Activated CD4-positive, CD25-positive, alpha-beta regulatory T cell treated with anti-CD3 and anti-CD28 coated beads, Interleukin-2, amount 50 U/mL, for 24 hours (primary cell): Measurements from ENCODE around the gene KRT20.
A peak's percentile ranks its signal among the peaks of the same experiment; 100 is the strongest.
"Not testable (repeated sequence)": the region's sequence is repeated elsewhere in the genome, so short reads cannot be mapped to it uniquely, and the experiment has no call there.

Source experiments
- ATAC-seq, 2 donors: fragments of 150-1000 bp; cut with Tn5 transposase; one replicate each; pipeline ENCODE4 v1.10.0; 2021; ENCODE audit warnings: mild to moderate bottlenecking in 1 of 2, moderate library complexity in 1 of 2

KRT20 gene

DNA sequence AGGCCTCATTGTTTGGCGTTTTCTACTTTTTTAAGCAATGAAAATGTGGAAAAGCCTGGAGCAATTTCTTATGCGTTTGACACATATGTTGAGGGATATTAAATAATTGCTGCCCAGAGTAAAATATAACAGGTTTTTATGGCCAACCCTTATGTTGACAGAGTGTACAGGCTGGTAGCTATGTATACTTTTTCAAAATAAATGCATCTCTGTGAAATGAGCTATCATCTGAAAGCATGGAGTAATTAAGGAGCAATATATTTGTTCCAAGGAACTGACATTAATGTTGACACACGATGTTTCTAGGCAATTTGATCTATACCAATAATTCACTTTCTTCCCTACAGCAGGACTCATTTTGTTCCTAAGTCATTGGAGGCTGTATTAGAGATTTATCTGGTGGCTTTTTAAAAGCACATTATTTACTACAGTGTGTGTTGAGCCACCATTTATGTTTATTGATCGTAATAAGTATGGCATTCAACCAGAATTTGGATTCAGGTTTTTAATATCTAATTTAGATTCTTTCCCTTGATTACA is 11.9 kb upstream of the KRT20 start:
- ATAC-seq = no peak

DNA sequence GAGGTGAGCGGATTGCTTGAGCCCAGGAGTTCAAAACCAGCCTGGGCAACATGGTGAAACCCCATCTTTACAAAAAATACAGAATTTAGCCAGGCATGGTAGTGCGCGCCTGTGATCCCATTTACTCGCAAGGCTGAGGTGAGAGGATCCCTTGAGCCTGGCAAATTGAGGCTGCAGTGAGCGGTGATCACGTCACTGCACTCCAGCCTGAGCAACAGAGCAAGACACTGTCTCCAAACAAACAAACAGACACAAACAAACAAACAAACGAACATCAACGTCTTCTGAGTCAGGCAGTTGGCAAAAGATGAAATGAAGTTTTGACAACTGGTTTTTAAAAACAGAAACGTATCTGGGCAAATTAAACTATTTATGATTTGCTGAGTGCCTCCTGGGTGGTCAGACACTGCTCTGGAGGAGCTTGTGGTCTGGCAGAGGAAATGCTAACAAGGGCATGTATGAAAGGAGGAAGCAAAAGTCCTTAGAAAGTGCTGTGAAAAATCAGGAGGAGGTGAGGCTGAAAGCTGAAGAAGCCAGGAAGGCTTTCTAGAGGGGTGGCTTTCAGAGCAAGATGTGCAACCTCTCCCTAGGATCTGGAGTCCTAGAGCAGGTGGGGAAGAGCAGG is 10.2 kb upstream of the KRT20 start:
- ATAC-seq = no peak

DNA sequence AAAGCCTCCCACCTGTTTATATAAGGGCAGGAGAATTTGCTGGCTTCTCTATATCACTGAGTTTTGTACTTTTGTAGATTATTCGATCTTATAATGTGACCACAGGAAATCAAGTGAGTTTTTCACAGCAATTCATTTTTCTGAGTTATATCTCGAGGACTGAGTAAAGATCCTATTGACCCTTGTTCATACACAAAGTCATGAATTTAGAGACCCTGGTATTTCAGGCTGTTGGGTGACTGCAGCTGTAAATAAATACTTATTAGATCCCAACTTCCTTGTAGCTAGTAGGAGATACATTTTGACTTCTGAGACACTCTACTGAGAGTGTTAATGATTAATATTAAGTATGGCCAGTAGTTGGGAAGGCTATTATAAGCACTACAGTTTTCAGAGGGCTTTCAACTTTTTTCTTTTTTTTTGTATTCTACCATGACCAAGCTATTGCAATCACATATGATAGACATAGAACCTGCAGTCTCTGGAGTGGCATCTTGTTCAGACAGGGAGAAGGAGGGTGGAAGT is 3.2 kb upstream of the KRT20 start:
- ATAC-seq = no peak

DNA sequence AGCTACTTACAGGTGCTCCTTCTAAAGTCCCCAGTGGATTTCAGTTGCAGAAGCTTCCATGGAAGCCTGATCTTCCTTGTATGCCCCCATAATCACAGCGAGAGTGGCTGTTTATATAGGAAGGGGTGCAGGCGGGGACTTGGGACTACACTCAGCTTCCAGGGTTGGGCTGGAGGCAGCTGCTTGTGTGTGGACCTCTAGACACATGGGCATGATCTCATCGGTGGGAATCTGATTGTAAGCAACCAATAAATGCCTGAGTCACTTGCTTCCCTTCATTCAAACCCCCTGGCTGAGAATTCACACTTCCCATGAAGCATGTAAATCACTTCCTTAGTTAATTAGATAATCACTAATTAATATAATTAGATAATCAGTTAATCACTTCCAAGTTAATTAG is 1.0 kb upstream of the KRT20 start:
- ATAC-seq = no peak

DNA sequence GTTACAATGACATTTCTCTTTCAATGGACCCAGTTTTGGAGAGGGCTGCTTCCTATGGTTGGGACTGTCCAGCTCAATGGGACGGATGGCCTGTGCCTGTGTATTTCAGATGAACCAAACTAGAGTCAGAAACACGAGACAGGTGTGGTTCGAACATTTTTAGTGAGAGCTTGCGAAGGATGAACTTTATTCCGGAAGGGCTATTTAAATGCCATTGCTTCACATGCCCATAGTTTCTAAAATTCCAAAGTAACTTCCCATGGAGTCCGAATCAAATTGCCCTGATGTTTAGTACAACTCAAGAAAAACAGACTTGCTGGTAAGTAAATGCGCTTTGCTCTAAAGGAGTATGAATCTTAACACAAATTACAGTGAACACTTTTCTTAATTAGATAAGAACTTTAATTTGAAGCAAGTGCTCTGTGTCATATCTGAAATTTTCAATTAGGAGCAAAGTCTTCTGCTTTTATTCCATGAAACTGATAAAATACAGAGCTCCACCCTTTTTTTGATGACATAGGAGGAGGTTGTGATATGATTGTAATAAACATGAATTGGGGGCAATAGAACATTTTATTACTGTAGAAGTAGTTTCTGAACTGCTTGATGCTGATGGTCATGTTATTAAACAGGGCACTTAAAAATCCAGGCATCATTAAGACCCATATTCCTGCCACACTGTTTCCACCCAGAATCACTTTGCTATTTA is 1.3 kb downstream of the KRT20 start:
- ATAC-seq = no peak

DNA sequence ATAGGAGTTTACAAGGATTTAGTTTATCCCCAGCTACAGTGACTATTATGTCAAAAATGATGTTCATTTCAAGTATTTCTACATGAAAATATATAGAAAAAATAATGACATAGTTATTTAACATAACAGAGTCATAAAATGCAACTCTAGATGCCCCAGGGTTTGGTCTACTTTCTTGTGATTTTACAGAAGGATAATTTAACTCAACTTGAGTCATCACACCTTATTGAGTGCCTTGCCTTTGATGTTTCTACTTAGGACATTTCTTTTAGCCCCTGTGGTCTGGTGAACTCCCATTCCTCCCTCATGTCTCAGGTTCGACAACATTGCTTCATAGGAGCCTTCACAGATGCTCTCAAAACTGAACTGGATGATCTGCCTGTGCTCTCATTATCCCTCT is 2.0 kb downstream of the KRT20 start:
- ATAC-seq = no peak

DNA sequence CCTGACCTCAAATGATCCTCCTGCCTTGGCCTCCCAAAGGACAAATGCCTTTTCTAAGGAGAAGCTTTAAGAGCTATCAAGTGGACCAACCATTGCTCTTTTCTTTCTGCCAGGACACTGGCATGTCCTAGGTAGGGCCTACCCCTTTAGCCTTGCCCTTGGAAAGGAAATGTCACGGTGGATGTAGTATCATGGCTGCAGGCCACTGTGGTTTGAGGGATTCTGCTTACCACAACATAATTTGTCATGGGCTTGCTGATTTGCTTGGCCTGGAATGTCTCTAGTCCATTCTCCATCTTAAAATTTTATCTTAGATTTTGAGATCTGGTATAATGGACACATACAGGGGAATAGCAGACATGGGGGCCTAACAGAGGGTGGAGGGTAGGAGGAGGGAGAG is 6.0 kb downstream of the KRT20 start:
- ATAC-seq = no peak

DNA sequence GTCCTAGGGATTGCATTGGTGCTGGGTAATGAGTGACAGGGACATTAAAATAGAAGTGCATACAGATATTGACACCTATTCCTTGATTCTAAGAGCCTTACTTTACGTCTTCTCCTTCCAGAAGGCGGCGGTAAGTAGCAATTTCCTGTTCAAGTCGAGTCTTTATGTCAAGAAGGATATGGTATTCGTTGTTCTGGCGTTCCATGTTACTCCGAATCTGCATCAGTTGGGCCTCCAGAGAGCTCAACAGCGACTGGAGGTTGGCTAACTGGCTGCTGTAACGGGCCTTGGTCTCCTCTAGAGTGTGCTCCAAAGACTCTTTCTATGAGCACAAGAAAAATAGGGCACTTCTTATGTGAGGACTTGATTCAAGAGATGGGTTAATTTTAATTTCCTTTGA is 7.0 kb downstream of the KRT20 start:
- no peak for ATAC-seq

DNA sequence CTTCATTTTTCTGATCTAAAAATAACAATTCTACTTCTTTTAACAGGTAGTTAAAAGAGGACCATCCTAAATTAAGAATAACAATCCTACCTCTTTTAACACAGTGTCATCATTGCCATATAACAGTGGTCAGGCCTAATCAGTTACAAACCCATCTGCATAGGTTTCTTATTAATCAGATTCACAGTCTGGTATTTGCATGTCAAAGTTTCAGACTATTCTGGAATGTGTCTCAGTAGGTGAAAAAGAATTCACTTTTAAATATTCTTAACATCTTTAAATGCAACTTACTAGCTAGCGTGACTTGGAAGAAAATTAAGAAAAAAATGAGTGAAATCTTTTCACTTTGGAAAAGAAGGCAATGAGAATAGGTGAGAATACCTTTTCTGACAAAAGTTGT is 11.2 kb downstream of the KRT20 start:
- ATAC-seq = no peak

DNA sequence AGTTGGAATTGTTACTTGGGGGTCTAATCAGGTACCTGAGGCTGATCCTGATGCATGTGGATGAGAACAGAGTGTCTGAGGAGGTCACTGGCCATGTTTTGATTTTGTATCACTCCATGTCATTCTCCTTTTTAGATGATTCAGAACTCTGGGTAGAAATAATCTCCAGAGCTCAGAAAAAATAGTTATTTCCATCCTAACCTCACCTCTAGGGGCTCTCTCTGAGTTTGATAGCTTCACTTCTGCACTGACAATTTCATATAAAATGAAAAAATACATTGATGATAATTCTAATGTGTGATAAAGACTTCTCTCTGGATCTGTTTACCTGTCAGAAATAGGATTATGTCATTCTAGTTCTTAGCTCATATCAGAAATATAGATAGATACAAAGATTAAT is 11.8 kb downstream of the KRT20 start:
- ATAC-seq = no peak

DNA sequence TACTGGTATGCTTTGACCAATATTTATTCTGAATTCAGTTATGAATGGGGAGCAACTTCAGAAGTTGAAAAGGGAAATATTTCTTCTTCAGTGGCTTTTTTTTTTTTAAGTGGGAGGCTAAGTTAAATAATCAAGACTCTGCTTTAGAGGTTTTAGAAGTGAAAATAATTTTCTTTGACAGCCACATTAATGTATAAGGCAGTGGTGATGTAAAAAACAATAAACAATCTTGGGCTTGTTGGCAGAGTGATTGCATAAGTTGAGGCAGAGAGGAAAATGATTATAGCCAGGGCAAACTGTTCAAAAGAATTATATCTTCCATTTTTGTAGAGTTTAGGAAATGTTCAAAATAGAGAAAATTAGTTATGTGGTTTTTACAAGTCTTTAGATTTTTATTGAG is 12.6 kb downstream of the KRT20 start:
- no peak for ATAC-seq

DNA sequence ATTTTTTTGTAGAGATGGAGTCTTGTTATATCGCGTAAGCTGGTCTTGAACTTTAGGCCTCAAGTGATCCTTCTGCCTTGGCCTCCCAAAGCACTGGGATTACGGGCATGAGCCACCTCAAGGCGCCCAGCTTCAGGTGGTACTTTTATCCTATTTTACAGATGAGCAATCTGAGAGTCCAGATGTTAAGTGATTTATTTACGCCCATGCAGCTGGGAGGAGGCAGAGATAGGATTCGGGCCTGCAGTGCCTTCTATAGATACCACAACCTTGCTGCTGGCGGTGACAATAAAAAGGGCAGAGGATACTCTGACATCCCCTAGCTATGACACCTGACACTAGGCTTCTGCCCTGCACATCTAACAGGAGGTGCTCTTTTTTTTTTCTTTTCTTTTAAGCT is 13.7 kb downstream of the KRT20 start:
- ATAC-seq = no peak

DNA sequence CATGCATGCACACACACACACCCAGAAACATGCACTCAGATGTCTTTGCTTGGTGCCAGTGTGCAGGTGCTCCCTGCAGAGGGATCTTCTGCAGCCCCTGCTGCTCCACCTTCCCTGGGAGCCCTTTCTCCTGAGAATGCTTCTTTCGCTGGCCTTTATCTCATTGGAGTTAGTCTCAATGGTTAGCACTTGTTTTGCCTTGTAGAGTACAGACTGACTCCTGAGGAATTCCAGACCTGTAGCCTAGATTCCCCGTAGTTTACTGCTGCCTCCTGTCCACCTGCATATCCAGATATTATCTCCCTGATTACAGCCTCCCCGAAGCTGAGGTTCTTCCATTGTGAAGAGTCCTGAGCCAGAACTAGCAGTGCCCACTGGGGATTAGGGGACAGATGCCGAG is 14.9 kb downstream of the KRT20 start:
- no peak for ATAC-seq

DNA sequence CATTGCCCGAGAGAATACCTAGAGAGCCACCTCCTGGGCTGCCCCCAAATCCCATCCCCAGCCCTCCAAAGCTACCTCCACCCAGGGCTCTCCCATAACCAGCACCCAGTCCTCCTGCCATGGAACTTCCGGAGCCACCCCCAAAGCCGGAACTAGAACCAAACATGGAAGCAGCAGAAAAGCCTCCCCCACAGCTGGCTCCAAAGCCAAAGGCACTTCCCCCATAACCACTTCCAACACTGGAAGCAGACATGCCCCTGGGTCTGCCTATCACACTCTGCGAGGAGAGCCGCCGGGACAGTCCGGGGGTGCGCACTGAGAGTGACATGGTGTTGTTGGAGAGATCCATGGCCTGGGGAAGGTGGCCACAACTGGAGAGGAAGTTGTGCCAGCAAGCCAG is 18.2 kb downstream of the KRT20 start, which contains the start of gene KRT12:
Gene KRT12, minus strand, starts transcription at position 386 of the 400 bp plus-strand sequence. Its CDS starts 37 bp downstream, at position 349.
- no peak for ATAC-seq

DNA sequence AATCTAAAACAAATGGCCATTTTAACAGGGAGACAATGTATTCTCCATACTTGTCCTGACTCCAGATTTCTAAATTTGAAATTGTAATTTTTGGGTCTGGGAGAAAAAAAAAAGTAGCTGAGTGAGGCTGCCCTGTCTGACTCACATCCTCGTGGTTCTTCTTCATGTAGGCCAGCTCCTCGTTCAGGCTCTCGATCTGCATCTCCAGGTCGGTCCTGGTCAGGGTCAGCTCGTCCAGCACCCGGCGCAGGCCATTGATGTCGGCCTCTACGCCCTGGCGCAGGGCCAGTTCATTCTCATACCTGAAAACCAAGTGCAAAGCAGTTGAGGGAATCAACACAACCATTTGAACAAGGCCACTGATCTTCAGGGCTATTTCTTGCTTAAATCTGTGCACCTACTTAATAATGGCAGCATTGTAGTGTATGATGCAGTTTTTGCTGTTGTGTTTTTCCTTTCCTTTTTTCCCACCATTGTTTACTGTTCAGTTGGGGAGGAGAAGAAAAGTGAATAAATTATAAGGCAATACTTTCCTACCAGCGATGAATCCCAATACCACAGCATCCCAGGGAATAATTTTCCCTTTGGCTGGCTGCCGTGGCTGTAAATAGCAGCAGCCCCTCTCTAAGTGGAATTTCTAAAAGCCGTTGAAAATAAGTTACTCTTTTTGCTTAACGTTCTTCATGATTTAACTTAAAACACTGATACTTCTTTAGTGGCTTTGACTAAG is 20.2 kb downstream of the KRT20 start:
- ATAC-seq = no peak

DNA sequence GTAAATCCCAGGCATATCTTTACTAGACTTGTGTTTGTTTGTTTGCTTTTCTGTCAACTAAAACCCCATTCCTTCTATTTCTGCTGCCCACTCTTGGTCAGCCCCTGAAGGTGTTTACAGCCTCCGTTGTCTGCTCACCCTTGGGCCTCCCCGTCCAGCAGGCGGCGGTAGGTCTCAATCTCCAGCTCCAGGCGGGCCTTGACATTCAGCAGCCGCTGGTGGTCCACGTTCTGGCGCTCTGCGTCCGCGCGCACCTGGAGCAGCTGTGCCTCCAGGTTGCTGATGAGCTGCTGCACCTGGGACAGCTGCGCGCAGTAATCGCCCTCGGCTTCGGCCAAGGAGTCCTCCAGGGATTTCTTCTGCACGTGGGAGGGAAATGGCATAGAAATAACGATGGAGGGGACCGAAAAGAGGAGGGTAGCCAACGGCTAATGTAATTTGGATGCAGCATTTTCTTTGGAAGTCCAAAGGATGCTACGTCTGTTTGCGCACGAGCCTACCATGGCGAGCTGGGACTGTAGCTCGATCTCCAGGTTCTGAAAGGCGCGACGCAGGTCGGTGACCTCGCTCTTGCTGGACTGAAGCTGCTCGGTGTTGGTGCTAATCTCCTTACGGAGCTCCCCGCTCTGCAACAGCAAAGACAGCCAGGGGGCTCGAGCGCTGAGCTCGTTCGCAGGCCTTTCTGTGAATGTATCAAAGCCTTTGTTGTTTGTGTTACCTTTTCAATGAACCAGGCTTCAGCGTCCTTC is 21.9 kb downstream of the KRT20 start:
- ATAC-seq = no peak

DNA sequence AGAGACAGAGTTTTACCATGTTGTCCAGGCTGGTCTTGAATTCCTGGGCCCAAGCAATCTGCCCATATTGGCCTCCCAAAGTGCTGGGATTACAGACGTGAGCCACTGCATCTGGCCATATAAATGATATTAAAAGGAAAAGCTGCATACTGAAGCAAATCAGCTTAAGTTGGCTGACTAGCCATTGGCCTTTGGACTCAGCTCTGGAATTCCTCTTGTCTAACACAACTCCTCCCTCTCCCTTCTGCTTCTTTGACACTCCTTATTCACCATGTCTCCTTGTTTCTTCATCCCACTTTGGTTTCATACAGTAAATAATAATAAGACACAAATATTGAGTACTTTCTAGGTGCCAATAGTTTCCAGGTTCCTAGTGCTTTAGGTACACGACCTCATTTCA is 25.5 kb downstream of the KRT20 start:
- ATAC-seq = no peak

DNA sequence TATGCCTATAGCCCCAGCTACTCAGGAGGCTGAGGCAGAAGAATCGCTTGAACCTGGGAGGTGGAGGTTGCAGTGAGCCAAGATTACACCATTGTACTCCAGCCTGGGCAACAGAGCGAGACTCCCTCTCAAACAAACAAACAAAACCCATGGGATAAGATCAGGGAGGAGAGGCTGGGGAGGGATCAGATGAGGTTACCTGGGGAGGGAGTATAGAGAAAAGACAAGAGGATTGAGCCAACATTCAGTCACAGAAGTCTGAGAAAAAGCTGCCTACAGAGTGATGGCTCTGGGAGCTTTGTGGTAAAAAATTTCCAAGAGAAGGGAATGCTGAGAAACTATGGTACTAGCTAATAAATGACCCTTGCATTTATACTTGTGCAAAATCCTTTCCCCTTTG is 26.4 kb downstream of the KRT20 start:
- ATAC-seq = not testable (repeated sequence)

DNA sequence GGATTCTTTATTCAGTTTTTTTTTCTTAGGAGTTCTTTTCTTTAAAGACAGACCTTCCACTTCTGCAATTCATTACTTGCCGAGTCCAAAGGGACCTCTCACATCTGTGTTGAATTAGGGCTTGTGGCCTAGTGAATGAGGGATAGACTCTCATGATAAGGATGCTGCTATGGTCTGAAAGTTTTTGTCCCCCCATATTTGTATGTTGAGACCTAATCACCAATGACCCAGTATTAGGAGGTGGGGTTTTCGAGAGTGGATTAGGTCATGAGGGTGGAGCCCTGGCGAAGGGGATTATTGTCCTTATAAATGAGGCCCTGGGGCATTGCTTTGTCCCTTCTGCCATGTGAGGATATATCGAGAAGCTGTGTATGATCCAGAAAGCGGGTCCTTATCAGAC is 27.5 kb downstream of the KRT20 start:
- ATAC-seq = no peak

DNA sequence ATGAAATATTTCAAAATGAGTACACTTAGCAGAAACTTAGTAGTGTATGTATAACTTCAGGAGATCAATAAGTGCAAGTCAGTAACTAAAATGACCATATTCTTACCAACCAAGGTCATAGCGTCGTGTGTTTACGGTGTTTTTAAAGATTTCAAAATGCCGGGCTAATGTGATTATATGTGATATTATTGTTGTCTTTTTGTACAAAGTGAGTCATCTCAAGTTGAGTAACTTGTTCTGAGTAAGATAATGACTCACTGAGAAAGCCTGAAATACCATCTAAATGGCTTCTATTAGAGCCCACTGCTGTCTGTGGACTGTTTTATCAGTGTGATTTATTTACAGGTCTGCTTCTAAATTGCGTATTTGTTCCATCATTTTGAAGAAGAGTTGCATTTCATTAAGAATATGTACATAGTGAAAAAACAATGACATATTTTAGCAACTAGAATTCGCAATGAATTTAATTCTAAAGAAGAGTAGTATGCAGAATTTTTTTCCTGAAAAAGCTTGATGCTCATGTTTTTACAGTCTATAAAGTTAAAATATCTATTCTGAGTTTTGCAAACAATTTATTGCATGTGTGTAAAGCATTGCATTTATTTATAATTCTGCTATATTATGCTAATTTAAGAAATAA is 30.7 kb downstream of the KRT20 start:
- ATAC-seq = peak; percentile 62 to 63

DNA sequence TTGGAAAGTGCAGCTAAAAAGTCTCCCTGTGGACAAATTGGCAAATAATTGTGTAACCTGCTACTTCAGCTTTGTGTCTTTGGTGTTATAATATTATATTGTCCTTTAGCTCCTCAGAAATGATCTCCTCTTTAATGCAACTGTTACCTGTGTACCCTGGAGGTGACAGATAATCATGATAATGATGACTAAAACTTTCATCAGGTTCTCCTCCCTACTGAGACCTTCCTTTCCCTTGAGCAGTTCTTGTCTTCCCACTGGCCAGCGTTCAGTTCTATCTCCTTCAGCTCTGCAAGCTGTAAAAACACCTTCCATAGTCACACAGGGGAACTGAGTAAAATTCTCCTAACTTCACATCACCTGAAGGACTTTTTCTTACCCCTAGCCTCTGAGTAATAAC is 32.7 kb downstream of the KRT20 start:
- ATAC-seq = no peak

DNA sequence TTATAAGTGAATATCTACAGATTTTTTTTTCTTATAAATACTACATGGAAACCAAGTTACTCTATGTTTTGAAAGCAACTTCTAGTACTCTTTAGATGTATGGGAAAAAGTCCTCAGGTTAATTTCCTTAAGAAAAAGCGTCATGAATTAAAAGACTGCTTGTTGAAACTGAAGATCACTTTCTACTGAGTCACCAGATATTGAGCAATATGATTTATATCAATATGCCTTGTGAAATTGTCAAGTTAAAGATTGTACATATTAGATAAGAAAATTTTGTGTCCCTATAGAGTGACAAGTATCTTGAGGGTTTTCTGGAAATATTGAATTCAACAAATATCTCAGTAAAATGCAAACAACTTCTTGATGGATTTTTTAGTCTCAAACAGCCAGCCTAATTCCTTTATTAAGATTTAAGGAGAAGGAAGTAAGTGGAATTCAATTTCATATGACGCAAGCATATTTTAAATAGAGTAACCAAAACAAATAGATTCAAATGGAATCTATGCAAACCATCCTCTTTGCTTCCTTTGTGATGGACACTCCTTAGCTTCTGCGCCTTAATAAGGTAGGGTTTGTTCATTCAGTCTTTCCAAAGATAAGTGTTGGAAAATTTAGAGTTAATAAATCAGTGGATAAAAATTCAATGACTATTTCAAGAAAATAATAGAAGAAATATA is 34.6 kb downstream of the KRT20 start:
- ATAC-seq = no peak
